Left lung (tissue), 10 donors: ENCODE results near the gene PDE4D. TPM values are rescaled to one million over a fixed set of nuclear protein-coding genes. Genes with fewer than 3 reads are reported as not detected.

Experiments
- ATAC-seq: fragments of 200-7000 bp; cut with Tn5 transposase; one replicate; pipeline ENCODE4 v1.9.1; 2020; ENCODE audit warnings: moderate library complexity
- DNase-seq, 4 donors: peaks; one replicate each; pipeline ENCODE4 v3.0.0-alpha.2; 2013 to 2020
- H3K27ac ChIP-seq, 2 donors: fragments of 200-600 bp; sonication (generic) in 1 of 2; one replicate each; pipeline versions ENCODE4 v1.5.0 to v1.8.0; 2020 to 2021
- H3K27me3 ChIP-seq, 2 donors: fragments of 200-600 bp; sonication (generic) in 1 of 2; one replicate each; pipeline versions ENCODE4 v1.5.0 to v1.8.0; 2020 to 2021
- H3K36me3 ChIP-seq, 2 donors: fragments of 200-600 bp; sonication (generic) in 1 of 2; one replicate each; pipeline versions ENCODE4 v1.5.0 to v1.8.0; 2020 to 2021
- H3K4me1 ChIP-seq, 2 donors: fragments of 200-600 bp; one replicate each; pipeline ENCODE4 v1.8.0; 2021
- H3K4me3 ChIP-seq, 2 donors: fragments of 200-600 bp; sonication (generic) in 1 of 2; one replicate each; pipeline versions ENCODE4 v1.5.0 to v1.8.0; 2020 to 2021; ENCODE audit warnings: mild to moderate bottlenecking in 1 of 2
- H3K9me3 ChIP-seq, 2 donors: fragments of 200-600 bp; sonication (generic) in 1 of 2; one replicate each; pipeline versions ENCODE4 v1.5.0 to v1.8.0; 2020 to 2021
- CTCF ChIP-seq, 2 donors: fragments of 200-600 bp; sonication (generic) in 1 of 2; IDR thresholded peaks; one replicate each; pipeline versions ENCODE4 v1.5.0 to v1.8.0; 2021; ENCODE audit warnings: antibody characterized with exemption in 2 of 2
- intact Hi-C, 2 donors: fragments of 100-400 bp; cut with DNase I; formaldehyde crosslinking; loops; one replicate each; pipeline versions ENCODE4 v1.11.2 to v1.14.2; 2022
- polyA plus RNA-seq, 6 donors: library from polyadenylated mRNA; unstranded; fragments of 120-200 nt; gene quantifications; one replicate each; pipeline ENCODE4 v1.2.1, GENCODE V29; 2013; ENCODE audit not compliant: insufficient read length in 6 of 6
- total RNA-seq, 2 donors: library from RNA; stranded (reverse); fragmentation: NEBNext Ultra II Directional; extraction: Animal tissue kit (Norgen Biotek cat#: 25700); gene quantifications; one replicate each; pipeline ENCODE4 v1.2.1, GENCODE V29; 2021
- donor health status: DM: no; HTN: yes; CAD: no.
- donor health status: DM: no; HTN: no; CAD: no.

Gene PDE4D
- total and polyA plus RNA-seq, 8 donors: 21.4 to 57.1 (median 25.4) TPM

DNA sequence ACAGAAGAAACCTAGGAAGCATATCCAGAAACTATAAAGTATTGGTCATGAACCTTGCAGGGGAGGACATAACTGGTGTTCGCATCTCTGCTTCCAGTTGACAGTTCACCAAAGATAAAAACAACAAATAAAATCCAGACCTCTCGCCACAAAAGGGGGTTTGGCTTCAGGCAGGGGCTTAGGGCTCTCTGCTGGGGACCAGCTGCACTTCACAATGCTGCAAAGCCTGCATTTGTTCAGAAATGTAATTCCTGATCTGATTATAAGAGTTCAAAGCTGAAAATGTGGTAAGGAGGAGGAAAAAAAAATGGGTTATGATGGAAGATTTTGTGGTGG, 79.0 kb downstream of the PDE4D start:
- Histone ChIP-seq H3K36me3 (no peaks in the 10 kb centered on the region), H3K4me1 (peaks cover 0 to 18% of the 10 kb centered on the region in 2 donors), H3K27me3 (peaks cover 0 to 5% of the 10 kb centered on the region in 2 donors), H3K9me3 (no peaks in the 10 kb centered on the region), H3K4me3 (no peak overlapping the region), H3K27ac (no peak overlapping the region)
- no peak for TF ChIP-seq CTCF (IDR thresholded peaks at IDR 0.05)
- DNase-seq (no peak), ATAC-seq (no peak)
- intact Hi-C loops: loop anchor here in 1 of 2 donors (5.0 to 10.0 kb wide), 2 partner anchors 350 to 853 kb away; no protein-coding TSS in a partner anchor

GRCh38 chr5:59813761-59814536, 79.6 kb downstream of the PDE4D start:
- no peak overlapping the region for H3K27ac ChIP-seq
- H3K4me3 ChIP-seq: no peak overlapping the region
- H3K9me3 ChIP-seq: no peaks in the 10 kb centered on the region
- peak; percentile 38 to 49 for TF ChIP-seq CTCF (IDR thresholded peaks at IDR 0.05)
- peak in 2 of 4 donors; percentile 42 to 58 for DNase-seq
- peak; percentile 81 for ATAC-seq
- H3K36me3 ChIP-seq: no peaks in the 10 kb centered on the region
- peaks cover 0 to 18% of the 10 kb centered on the region in 2 donors for H3K4me1 ChIP-seq
- H3K27me3 ChIP-seq: peaks cover 0 to 5% of the 10 kb centered on the region in 2 donors
- intact Hi-C loops: loop anchor here in 1 of 2 donors (5.0 to 10.0 kb wide), 2 partner anchors 351 to 853 kb away; no protein-coding TSS in a partner anchor

DNA sequence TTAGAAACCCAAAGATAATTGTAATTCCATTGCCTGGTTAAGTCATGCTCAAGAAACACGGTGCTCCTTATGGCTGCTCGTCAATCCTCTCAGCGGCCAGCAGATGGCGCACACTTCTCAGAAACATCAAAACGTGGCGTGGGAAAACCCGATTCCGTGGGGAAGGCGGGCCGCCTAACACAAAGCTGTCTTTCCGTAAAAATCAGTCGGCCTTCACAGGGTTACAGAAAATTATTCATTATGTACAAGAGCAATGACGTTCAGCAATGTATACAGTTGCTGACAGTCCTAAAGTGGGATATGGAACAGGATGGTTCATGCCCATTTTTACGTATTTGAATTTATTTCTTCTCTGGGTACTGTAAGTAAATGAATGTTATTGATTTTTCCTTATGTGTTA, 83.5 kb downstream of the PDE4D start:
- Histone ChIP-seq H3K36me3 (no peaks in the 10 kb centered on the region), H3K4me3 (no peak overlapping the region), H3K4me1 (peaks cover 0 to 18% of the 10 kb centered on the region in 2 donors), H3K27me3 (peaks cover 0 to 5% of the 10 kb centered on the region in 2 donors), H3K27ac (no peak overlapping the region), H3K9me3 (no peaks in the 10 kb centered on the region)
- ATAC-seq (peak; percentile 83), DNase-seq (peak; percentile 54 to 90 (median 73))
- intact Hi-C loops: loop anchor here in 1 of 2 donors (5.0 to 10.0 kb wide), 2 partner anchors 355 to 857 kb away; no protein-coding TSS in a partner anchor
- peak; percentile 80 to 92 for TF ChIP-seq CTCF (IDR thresholded peaks at IDR 0.05)

DNA sequence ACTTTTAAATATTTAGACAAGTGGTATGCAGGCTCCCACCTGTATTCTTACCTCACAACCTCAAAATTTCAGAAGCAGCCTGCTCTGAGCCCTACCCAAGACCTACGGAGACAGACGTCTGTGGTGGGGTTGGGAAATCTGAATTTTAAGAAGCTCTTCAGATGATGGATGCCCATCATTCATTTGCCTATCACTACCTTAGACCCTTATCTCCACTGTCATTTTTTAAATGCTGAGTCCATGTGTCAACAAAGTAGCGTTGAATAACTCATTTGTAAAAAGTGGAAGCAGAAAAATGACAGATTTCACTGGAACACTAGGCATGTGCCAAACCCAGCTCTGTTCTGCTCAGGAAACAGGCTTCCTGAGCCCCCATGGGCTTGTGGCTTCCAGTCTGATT, 85.7 kb downstream of the PDE4D start:
- H3K27ac ChIP-seq: no peak overlapping the region
- no peaks in the 10 kb centered on the region for H3K36me3 ChIP-seq
- no peak overlapping the region for H3K4me3 ChIP-seq
- no peak for DNase-seq
- H3K4me1 ChIP-seq: peaks cover 0 to 6% of the 10 kb centered on the region in 2 donors
- intact Hi-C loops: no loop called here
- no peak for ATAC-seq
- peaks cover 0 to 5% of the 10 kb centered on the region in 2 donors for H3K27me3 ChIP-seq
- no peaks in the 10 kb centered on the region for H3K9me3 ChIP-seq
- no peak for TF ChIP-seq CTCF (IDR thresholded peaks at IDR 0.05)

- ATAC-seq: peak; percentile 45
- Histone ChIP-seq H3K4me1 (peaks cover 11 to 22% of the 10 kb centered on the region in 2 donors), H3K27ac (no peak overlapping the region), H3K4me3 (no peak overlapping the region), H3K9me3 (no peaks in the 10 kb centered on the region), H3K27me3 (no peaks in the 10 kb centered on the region), H3K36me3 (no peaks in the 10 kb centered on the region)
- DNase-seq: no peak
- intact Hi-C loops: no loop called here
- no peak for TF ChIP-seq CTCF (IDR thresholded peaks at IDR 0.05)
These were observed 93.1 kb downstream of the PDE4D start for GRCh38 chr5:59800347-59800893.
